HG03280 (cell line): ENCODE data around the gene CTIF.

Experiments used
- ATAC-seq: cut with Tn5 transposase; IDR thresholded peaks from one replicate; pipeline ENCODE4 v1.9.1; 2021; ENCODE audit warnings: mild to moderate bottlenecking, moderate library complexity; ENCODE audit not compliant: unreplicated experiment

The CTIF gene

GRCh38 chr18:48550101-48550729, 11.4 kb downstream of the CTIF start:
- ATAC-seq: no peak

- ATAC-seq: no peak
Observed at GRCh38 chr18:48551100-48551499, 12.3 kb downstream of the CTIF start.

- no peak for ATAC-seq
Observed at GRCh38 chr18:48552130-48552529, 13.3 kb downstream of the CTIF start.

- ATAC-seq: no peak
Observed at GRCh38 chr18:48553236-48553635, 14.4 kb downstream of the CTIF start.

GRCh38 chr18:48554610-48555400, 16.0 kb downstream of the CTIF start:
- no peak for ATAC-seq

- ATAC-seq: no peak
Observed at GRCh38 chr18:48555465-48555995, 16.7 kb downstream of the CTIF start.

- ATAC-seq: no peak
Observed at GRCh38 chr18:48557640-48558174, 18.9 kb downstream of the CTIF start.

GRCh38 chr18:48558248-48558647, 19.4 kb downstream of the CTIF start:
- no peak for ATAC-seq

GRCh38 chr18:48560491-48560890, 21.7 kb downstream of the CTIF start:
- no peak for ATAC-seq

- no peak for ATAC-seq
Observed at GRCh38 chr18:48562075-48562474, 23.2 kb downstream of the CTIF start.

- no peak for ATAC-seq
Observed at GRCh38 chr18:48563027-48563426, 24.2 kb downstream of the CTIF start.

- no peak for ATAC-seq
Observed at GRCh38 chr18:48564139-48564538, 25.3 kb downstream of the CTIF start.

- no peak for ATAC-seq
Observed at GRCh38 chr18:48565105-48565504, 26.3 kb downstream of the CTIF start.

GRCh38 chr18:48566589-48566988, 27.8 kb downstream of the CTIF start:
- ATAC-seq: no peak

- no peak for ATAC-seq
Observed at GRCh38 chr18:48567388-48567787, 28.6 kb downstream of the CTIF start.

GRCh38 chr18:48569139-48569914, 30.5 kb downstream of the CTIF start:
- no peak for ATAC-seq

- ATAC-seq: no peak
Observed at GRCh38 chr18:48569915-48570264, 31.1 kb downstream of the CTIF start.

GRCh38 chr18:48570313-48570712, 31.5 kb downstream of the CTIF start:
- ATAC-seq: no peak

- no peak for ATAC-seq
Observed at GRCh38 chr18:48571639-48572384, 33.0 kb downstream of the CTIF start.

- no peak for ATAC-seq
Observed at GRCh38 chr18:48572402-48573126, 33.7 kb downstream of the CTIF start.
